Karpas-422 (cell line): ENCODE measurements around the gene TCF7. TPM values are rescaled to one million over a fixed set of nuclear protein-coding genes. Genes with fewer than 3 reads are reported as not detected.

Experiments used
- DNase-seq: peaks from one replicate; pipeline ENCODE4 v3.0.0-alpha.2; 2015
- H2AFZ ChIP-seq: fragments of 200-600 bp; sonication (generic); 2 replicates; pipeline ENCODE4 v1.6.1; 2014; ENCODE audit warnings: antibody characterized with exemption, low read length, mixed read lengths
- H3K27ac ChIP-seq: fragments of 200-600 bp; sonication (generic); 2 replicates; pipeline ENCODE4 v1.5.1; 2014; ENCODE audit warnings: mild to moderate bottlenecking, low read length, moderate library complexity
- H3K27me3 ChIP-seq: fragments of 200-600 bp; sonication (generic); 2 replicates; pipeline ENCODE4 v1.6.1; 2014; ENCODE audit warnings: low read length, mixed read lengths
- H3K36me3 ChIP-seq: fragments of 200-600 bp; sonication (generic); 2 replicates; pipeline ENCODE4 v1.6.1; 2014; ENCODE audit warnings: low read length, mixed read lengths; ENCODE audit not compliant: insufficient read depth
- H3K4me1 ChIP-seq: fragments of 200-600 bp; sonication (generic); 2 replicates; pipeline ENCODE4 v1.6.1; 2014; ENCODE audit warnings: mild to moderate bottlenecking, low read length, mixed read lengths
- H3K4me2 ChIP-seq: fragments of 200-600 bp; sonication (generic); 2 replicates; pipeline ENCODE4 v1.6.1; 2014; ENCODE audit warnings: low read length, low read depth, mild to moderate bottlenecking; ENCODE audit not compliant: poor library complexity, severe bottlenecking
- H3K4me3 ChIP-seq: fragments of 200-600 bp; sonication (generic); 2 replicates; pipeline ENCODE4 v1.5.1; 2014; ENCODE audit warnings: mild to moderate bottlenecking, antibody characterized with exemption, low read length, mixed read lengths
- H3K79me2 ChIP-seq: fragments of 200-600 bp; sonication (generic); 2 replicates; pipeline ENCODE4 v1.6.1; 2014; ENCODE audit warnings: mild to moderate bottlenecking, low read length, mixed read lengths
- H3K9ac ChIP-seq: fragments of 200-600 bp; sonication (generic); 2 replicates; pipeline ENCODE4 v1.6.0; 2014; ENCODE audit warnings: low read length
- H3K9me2 ChIP-seq: fragments of 200-600 bp; sonication (generic), shearing (Covaris generic); replicated peaks from 2 replicates; pipeline ENCODE4 v1.6.0; 2014; ENCODE audit warnings: mild to moderate bottlenecking, low read length, moderate library complexity; ENCODE audit not compliant: insufficient read depth
- H3K9me3 ChIP-seq: fragments of 300-700, 200-600 bp; sonication (generic); 2 replicates; pipeline ENCODE4 v1.6.1; 2014; ENCODE audit warnings: low read length, mixed read lengths
- H4K20me1 ChIP-seq: fragments of 200-600 bp; sonication (generic); 2 replicates; pipeline ENCODE4 v1.6.1; 2014; ENCODE audit warnings: mild to moderate bottlenecking, antibody characterized with exemption, low read length, low read depth; ENCODE audit not compliant: insufficient read depth
- total RNA-seq: library from RNA; depleted of rRNA; stranded (reverse); fragments of >200 nt; shearing (Covaris generic); gene quantifications from 2 replicates; pipeline ENCODE4 v1.2.3, GENCODE V29; 2014; ENCODE audit warnings: low replicate concordance

The TCF7 gene
- total RNA-seq, 1 experiment from 2014 or later = not detected

GRCh38 chr5:134112726-134113362 lies 1.6 kb upstream of the TCF7 start:
- Histone ChIP-seq H3K27ac (no peak overlapping the region), H3K9me2 (no peaks in the 10 kb centered on the region), H3K4me1 (peaks cover 5% of the 10 kb centered on the region), H3K79me2 (no peaks in the 10 kb centered on the region), H3K27me3 (no peaks in the 10 kb centered on the region), H3K9ac (no peak overlapping the region), H3K4me3 (no peak overlapping the region), H4K20me1 (no peaks in the 10 kb centered on the region), H2AFZ (no peak overlapping the region), H3K4me2 (no peak overlapping the region), H3K36me3 (no peaks in the 10 kb centered on the region), H3K9me3 (no peaks in the 10 kb centered on the region)
- DNase-seq = no peak

- Histone ChIP-seq H3K9me3 (no peaks in the 10 kb centered on the region), H3K9me2 (no peaks in the 10 kb centered on the region), H3K9ac (no peak overlapping the region), H3K36me3 (no peaks in the 10 kb centered on the region), H3K27ac (no peak overlapping the region), H3K4me1 (peaks cover 5% of the 10 kb centered on the region), H3K79me2 (no peaks in the 10 kb centered on the region), H4K20me1 (no peaks in the 10 kb centered on the region), H2AFZ (no peak overlapping the region), H3K4me3 (no peak overlapping the region), H3K4me2 (no peak overlapping the region), H3K27me3 (no peaks in the 10 kb centered on the region)
- no peak for DNase-seq
These were observed 1.1 kb upstream of the TCF7 start for GRCh38 chr5:134113363-134113889.

DNA sequence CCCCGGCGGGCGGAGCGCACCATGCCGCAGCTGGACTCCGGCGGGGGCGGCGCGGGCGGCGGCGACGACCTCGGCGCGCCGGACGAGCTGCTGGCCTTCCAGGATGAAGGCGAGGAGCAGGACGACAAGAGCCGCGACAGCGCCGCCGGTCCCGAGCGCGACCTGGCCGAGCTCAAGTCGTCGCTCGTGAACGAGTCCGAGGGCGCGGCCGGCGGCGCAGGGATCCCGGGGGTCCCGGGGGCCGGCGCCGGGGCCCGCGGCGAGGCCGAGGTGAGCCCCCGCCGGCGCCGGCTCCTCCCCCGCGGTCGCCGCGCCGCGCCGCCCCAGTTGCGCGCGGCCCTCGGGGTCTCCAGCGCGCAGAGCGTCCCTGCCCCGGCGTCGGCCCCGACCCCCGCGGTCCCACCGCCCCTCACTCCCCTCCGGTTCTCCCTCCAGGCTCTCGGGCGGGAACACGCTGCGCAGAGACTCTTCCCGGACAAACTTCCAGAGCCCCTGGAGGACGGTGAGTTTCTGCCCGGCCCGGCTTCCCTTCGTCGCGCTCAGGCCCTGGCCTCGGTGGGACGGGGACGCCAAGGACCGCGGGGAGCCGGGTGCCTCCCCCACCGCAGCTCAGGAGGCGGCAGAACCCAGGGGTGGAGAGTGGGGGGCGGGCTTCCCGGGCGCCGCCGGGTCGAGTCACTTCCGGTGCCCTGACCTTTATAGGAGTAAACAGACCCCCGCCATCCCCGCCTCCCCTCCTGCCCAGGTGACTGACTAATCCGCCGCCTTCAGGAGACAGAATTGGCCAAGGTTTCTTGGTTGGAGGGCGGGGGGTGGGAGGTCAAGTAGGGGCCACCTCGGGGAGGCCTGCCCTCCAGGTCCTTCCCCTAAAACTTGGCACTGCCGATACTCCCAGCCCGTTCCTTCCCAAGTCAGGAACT lies 665 bp downstream of the TCF7 start:
- H3K79me2 ChIP-seq = no peaks in the 10 kb centered on the region
- 0 out of 2 replicates have a peak, but pooled peaks cover 5% of the 10 kb centered on the region for H4K20me1 ChIP-seq
- no peak overlapping the region for H3K9ac ChIP-seq
- DNase-seq = no peak
- H3K4me2 ChIP-seq = no peak overlapping the region
- H2AFZ ChIP-seq = no peak overlapping the region
- H3K4me1 ChIP-seq = peaks cover 5% of the 10 kb centered on the region
- no peaks in the 10 kb centered on the region for H3K9me2 ChIP-seq
- no peaks in the 10 kb centered on the region for H3K9me3 ChIP-seq
- H3K4me3 ChIP-seq = no peak overlapping the region
- no peaks in the 10 kb centered on the region for H3K27me3 ChIP-seq
- no peak overlapping the region for H3K27ac ChIP-seq
- no peaks in the 10 kb centered on the region for H3K36me3 ChIP-seq

DNA sequence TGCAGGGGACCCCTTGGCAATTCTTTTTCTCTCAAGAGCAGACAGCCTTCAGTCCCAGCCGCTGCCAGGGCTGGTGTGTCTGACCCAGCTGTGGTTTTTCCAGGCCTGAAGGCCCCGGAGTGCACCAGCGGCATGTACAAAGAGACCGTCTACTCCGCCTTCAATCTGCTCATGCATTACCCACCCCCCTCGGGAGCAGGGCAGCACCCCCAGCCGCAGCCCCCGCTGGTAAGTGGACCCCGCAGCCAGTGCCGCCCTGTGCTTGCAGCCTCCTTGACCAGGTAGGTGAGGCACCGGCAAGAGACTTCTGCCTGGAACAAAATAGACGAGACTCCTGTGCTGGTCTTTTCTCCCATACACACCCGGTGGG lies 1.3 kb downstream of the TCF7 start:
- H4K20me1 ChIP-seq = 0 out of 2 replicates have a peak, but pooled peaks cover 6% of the 10 kb centered on the region
- no peaks in the 10 kb centered on the region for H3K27me3 ChIP-seq
- no peaks in the 10 kb centered on the region for H3K9me2 ChIP-seq
- no peak overlapping the region for H3K9ac ChIP-seq
- H3K79me2 ChIP-seq = no peaks in the 10 kb centered on the region
- no peak overlapping the region for H3K4me2 ChIP-seq
- no peak overlapping the region for H3K4me3 ChIP-seq
- DNase-seq = no peak
- no peak overlapping the region for H3K27ac ChIP-seq
- no peak overlapping the region for H2AFZ ChIP-seq
- no peaks in the 10 kb centered on the region for H3K9me3 ChIP-seq
- peaks cover 5% of the 10 kb centered on the region for H3K4me1 ChIP-seq
- H3K36me3 ChIP-seq = no peaks in the 10 kb centered on the region

DNA sequence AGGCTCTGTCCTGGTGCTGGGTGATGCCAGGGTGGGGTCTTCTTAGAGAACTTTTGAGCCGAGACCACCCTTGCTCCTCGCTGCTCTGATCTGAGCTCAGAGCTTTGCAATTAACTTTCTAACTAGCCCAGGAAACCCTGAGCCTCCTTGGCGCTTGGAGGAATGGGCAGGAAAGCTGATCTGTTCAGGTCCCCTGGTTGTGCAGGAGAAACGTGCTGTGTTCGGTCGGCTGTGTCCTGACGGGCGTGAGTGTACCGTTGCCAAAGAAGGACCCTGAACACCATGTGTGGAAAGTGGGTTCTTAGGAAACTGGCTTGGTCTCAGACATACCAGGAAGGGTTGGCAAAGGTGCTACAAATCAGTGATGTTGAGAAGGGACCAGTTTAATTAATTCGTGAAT lies 1.8 kb downstream of the TCF7 start:
- Histone ChIP-seq H2AFZ (no peak overlapping the region), H3K27me3 (no peaks in the 10 kb centered on the region), H3K79me2 (no peaks in the 10 kb centered on the region), H3K4me2 (no peak overlapping the region), H4K20me1 (0 out of 2 replicates have a peak, but pooled peaks cover 6% of the 10 kb centered on the region), H3K9me3 (no peaks in the 10 kb centered on the region), H3K9me2 (no peaks in the 10 kb centered on the region), H3K4me1 (peaks cover 5% of the 10 kb centered on the region), H3K36me3 (no peaks in the 10 kb centered on the region), H3K9ac (no peak overlapping the region), H3K27ac (no peak overlapping the region), H3K4me3 (no peak overlapping the region)
- DNase-seq = no peak

GRCh38 chr5:134116789-134117761 lies 2.6 kb downstream of the TCF7 start:
- Histone ChIP-seq H3K9me2 (no peaks in the 10 kb centered on the region), H3K79me2 (no peaks in the 10 kb centered on the region), H3K9ac (no peak overlapping the region), H3K4me3 (no peak overlapping the region), H3K4me2 (no peak overlapping the region), H3K27ac (no peak overlapping the region), H4K20me1 (0 out of 2 replicates have a peak, but pooled peaks cover 6% of the 10 kb centered on the region), H3K9me3 (no peaks in the 10 kb centered on the region), H3K27me3 (no peaks in the 10 kb centered on the region), H3K36me3 (no peaks in the 10 kb centered on the region), H2AFZ (no peak overlapping the region), H3K4me1 (peaks cover 5% of the 10 kb centered on the region)
- DNase-seq = no peak

GRCh38 chr5:134118212-134118835 lies 3.8 kb downstream of the TCF7 start:
- Histone ChIP-seq H3K9ac (no peak overlapping the region), H3K4me1 (peaks cover 5% of the 10 kb centered on the region), H4K20me1 (0 out of 2 replicates have a peak, but pooled peaks cover 6% of the 10 kb centered on the region), H3K9me3 (no peaks in the 10 kb centered on the region), H2AFZ (no peak overlapping the region), H3K27ac (no peak overlapping the region), H3K36me3 (no peaks in the 10 kb centered on the region), H3K9me2 (no peaks in the 10 kb centered on the region), H3K79me2 (no peaks in the 10 kb centered on the region), H3K27me3 (no peaks in the 10 kb centered on the region), H3K4me2 (no peak overlapping the region), H3K4me3 (no peak overlapping the region)
- no peak for DNase-seq
